NCI-H2196 treated with DMSO at 0.1 percent for 48 hours (cell line): ENCODE data around the gene CAPNS1.
A peak's percentile ranks its signal among the peaks of the same experiment; 100 is the strongest.
"Not testable (repeated sequence)": the region's sequence is repeated elsewhere in the genome, so short reads cannot be mapped to it uniquely, and the experiment has no call there.

ENCODE experiments used
- DNase-seq: peaks from one replicate; lab custom pipeline; 2025; ENCODE audit not compliant: unreplicated experiment; lab: John Stamatoyannopoulos, UW

Gene CAPNS1

DNA sequence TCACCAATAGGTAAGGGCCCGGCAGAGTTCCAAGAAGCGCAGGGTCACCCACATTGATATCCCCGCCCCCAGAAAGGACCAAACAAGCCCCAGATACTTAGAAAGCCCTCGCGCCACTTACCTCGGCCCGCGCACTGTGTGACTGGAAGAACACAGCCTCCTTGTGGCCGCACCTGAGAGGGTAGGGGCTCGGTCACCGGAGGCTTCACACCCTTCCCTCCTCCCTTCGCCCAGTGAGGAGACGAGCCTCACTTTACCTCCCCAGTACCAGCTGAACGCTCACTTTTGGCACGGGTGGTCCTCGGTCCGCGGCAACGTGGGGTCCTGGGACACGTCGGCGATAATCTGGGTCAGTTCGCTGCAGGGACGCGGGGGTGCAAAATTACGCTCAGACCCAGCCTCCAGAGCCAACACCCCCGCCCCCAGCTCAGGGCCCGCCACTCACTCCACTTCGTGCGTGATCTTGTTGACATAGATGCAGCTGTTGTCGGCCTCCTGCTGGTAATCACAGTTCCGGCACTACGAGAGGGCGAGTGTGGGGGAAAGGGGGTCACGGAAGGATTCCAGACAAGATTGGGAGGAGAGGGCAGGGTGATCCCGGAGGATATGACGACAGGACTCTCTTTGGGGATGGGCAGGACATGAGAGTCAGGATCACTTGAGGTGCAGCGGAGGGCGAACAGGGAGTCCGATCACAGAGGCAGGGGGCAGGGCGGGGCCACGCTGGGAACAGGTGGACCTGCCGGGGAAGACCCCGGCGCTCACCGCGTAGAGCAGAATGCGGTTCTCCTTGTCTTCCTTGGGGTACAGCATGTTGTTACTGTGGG is 25.8 kb upstream of the CAPNS1 start:
- DNase-seq, result no peak

DNA sequence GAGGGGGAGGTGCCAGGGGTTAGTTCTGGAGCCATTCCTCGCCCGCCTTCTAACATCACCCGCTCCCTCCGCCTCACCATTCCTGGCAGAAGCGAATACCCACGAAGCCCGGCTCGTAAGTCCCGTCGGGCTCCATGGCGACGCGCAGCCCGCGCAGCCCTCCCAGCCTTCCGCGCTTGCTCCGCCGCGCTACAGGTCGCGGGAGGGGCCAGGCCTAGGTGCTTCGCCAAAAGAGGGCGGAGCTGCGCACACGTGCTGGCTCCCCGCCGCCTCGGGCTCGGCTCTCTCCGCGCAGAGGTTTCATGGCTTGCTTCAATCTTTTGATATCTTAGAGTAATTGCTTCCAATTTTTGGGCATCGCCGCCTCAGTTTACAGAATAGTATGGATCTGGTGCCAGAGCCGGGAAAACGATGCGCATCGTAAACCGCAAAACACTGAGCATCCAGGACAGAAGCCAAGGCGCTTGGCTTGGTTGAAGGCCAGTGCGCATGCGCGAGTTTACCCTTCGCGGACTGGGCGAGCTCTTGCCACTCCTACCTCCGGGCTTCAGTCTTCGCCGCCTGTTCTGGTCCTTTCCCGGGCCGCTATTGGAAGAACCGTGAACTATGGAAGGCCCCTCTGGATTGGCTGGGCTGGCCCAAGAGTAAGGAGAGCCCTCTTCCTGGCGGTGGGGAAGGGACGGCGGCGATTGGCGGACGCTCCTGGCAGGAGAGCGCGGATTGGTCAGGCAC is 25.0 kb upstream of the CAPNS1 start, which contains the start of gene POLR2I:
Gene POLR2I, minus strand, starts transcription at position 155 of the 732 bp plus-strand sequence. Its CDS starts 19 bp downstream, at position 136.
- peak; percentile 100 for DNase-seq

DNA sequence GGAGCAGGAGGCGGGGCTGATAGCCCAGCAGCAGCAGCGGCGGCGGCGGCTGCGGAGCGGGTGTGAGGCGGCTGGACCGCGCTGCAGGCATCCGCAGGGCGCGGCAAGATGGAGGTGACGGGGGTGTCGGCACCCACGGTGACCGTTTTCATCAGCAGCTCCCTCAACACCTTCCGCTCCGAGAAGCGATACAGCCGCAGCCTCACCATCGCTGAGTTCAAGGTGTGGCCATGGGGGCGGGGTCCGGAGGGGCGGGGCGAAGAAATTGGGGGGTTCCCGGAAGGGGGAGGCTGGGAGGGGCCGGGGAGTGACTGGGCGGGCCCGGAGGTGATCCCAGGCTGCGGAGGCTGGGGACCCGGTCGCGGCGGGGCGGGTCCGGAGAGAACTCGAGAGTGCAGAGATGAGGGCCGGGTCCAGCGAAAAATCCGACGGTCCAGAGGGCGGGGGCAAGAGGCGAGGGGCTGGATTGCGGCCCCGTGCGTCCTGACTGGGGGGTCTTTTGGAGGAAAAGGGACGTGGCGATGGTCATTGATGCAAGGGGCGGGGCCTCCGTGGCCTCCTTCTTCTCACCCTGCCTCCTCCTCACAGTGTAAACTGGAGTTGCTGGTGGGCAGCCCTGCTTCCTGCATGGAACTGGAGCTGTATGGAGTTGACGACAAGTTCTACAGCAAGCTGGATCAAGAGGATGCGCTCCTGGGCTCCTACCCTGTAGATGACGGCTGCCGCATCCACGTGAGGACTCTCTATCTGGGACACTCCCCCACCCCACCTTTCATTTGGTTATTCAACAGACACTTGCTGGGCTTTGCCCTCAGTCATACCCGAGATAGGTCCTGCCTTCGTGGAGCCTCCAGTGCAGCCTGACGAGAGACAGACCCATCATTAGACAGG is 24.2 kb upstream of the CAPNS1 start, which contains the start of gene TBCB:
Gene TBCB, plus strand, starts transcription at position 16 of the 891 bp plus-strand sequence. Its CDS starts 93 bp downstream, at position 109.
- DNase-seq, result no peak

DNA sequence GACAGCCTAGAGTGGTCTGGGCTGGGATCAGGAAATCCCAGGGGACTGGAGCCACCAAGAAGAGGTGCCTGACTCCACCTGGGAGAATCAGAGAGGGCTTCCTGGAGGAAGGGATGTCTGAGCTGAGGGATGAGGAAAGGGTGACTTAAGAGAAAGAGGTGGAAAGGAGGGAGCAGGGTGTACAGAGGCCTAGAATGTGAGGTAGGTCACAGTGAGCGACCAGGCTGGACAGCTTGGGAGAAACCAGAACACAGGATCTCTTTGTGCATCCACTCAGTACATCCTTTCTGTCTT is 23.6 kb upstream of the CAPNS1 start:
- no peak for DNase-seq

GRCh38 chr19:36120092-36120983 is 19.5 kb upstream of the CAPNS1 start:
- no peak for DNase-seq

DNA sequence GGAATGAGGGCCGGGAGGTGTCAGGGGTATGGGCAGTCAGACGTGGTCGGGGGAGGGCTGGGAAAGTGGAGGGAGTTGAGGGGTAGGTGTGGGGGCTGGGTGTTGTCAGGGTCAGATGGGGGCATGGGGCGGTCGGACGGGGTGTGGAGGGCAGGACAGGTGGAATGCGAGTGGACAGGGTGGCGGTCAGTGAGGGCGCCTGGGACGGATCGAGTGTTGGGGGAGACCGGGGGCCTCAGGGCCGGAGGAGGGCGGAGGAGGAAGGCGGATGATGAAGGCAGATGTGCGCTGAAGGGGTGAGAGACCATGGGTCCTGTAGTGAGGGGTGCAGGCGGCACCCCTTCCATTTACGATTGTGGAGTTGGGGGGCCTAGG is 18.9 kb upstream of the CAPNS1 start:
- DNase-seq, result no peak

DNA sequence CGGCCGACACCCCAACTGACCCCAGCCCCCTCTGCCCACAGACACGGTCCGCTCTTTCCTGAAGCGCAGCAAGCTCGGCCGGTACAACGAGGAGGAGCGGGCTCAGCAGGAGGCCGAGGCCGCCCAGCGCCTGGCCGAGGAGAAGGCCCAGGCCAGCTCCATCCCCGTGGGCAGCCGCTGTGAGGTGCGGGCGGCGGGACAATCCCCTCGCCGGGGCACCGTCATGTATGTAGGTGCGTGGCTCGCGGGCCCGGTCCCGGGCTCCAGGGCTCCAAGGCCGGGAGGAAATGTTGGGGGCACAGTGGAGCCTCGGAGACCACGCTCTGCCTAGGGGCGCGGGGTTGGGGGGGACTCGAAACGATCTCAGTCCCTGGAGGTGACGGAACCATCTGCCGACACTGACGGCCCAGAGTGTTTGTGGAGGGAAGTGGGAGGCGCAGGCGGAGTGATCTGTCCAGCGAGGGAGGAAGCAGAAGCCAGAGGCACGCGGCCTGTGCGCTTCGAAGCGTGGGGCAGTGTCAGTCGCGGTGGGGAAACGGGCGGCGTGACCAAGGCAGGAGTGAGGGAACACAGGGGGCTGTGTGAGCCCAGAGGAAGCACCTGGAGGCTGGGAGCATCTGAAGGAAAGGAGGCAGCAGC is 18.3 kb upstream of the CAPNS1 start:
- no peak for DNase-seq

DNA sequence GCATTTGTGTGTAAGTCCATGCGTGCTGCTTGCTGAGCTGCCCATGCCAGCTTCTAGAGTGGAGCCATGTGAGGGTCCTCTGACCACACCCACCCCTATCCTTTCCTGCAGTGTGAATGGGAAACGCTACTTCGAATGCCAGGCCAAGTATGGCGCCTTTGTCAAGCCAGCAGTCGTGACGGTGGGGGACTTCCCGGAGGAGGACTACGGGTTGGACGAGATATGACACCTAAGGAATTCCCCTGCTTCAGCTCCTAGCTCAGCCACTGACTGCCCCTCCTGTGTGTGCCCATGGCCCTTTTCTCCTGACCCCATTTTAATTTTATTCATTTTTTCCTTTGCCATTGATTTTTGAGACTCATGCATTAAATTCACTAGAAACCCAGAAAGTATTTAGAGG is 14.3 kb upstream of the CAPNS1 start:
- no peak for DNase-seq

DNA sequence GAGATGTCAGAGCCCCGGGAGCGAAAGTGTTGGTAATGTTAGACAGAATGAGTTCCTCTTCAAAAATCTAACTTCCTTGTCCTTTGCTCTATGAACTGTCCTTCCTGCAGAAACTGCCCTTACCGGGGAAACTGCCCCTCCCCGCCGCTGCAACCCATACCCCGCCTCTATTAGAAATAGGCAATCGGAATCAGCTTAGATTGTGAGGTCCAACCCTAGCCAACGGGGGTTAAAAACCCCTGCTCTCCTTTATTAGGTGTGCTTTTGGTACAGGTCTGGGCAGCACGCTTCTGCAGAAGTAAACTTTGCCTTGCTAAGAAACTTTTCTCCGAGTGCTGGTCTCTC is 11.5 kb upstream of the CAPNS1 start:
- no peak for DNase-seq

DNA sequence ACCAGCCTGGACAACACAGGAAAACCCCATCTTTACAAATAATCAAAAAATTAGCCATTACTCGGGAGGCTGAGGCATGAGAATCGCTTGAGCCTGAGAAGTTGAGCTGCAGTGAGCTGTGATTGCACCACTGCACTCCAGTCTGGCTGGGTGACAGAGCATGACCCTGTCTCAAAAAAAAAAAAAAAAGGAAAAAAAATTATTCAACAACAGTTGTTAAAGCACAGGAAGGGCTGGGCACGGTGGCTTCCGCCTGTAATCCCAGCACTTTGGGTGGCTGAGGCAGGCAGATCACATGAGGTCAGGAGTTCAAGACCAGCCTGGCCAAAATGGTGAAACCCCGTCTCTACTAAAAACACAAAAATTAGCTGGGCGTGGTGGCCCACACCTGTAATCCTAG is 8.6 kb upstream of the CAPNS1 start:
- not testable (repeated sequence) for DNase-seq

DNA sequence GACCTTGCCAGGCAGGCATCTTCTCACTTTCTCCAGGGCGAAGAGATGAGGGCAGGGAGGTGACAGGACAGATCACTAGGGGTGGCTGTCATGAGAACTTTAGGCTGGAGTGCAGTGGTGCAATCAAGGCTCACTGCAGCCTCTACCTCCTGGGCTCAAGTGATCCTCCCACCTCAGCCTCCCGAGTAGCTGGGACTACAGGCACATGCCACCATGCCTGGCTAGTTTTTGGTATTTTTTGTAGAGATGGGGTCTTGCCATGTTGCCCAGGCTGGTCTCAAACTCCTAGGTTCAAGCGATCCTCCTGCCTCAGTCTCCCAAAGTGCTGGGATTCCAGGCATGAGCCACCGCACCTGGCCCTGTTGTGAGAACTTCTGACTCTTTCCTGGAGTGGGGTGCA is 5.0 kb upstream of the CAPNS1 start:
- DNase-seq, result not testable (repeated sequence)

GRCh38 chr19:36136964-36137686 is 2.7 kb upstream of the CAPNS1 start:
- peak; percentile 98 for DNase-seq

DNA sequence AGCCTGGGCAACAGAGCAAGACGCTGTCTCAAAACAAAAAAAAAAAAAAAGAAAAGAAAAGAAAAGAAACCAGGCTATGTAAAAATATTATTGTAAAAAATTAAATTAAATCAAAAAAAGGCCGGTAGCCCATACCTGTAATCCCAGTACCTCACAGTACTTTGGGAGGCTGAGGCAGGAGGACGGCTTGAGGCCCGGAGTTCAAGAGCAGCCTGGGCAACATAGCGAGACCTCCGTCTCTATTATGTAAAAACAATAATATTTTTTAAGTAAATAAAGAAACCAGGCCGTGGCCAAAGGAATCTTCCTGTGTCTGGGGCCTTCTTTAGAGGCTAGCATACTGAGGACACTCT is 770 bp upstream of the CAPNS1 start:
- no peak for DNase-seq

DNA sequence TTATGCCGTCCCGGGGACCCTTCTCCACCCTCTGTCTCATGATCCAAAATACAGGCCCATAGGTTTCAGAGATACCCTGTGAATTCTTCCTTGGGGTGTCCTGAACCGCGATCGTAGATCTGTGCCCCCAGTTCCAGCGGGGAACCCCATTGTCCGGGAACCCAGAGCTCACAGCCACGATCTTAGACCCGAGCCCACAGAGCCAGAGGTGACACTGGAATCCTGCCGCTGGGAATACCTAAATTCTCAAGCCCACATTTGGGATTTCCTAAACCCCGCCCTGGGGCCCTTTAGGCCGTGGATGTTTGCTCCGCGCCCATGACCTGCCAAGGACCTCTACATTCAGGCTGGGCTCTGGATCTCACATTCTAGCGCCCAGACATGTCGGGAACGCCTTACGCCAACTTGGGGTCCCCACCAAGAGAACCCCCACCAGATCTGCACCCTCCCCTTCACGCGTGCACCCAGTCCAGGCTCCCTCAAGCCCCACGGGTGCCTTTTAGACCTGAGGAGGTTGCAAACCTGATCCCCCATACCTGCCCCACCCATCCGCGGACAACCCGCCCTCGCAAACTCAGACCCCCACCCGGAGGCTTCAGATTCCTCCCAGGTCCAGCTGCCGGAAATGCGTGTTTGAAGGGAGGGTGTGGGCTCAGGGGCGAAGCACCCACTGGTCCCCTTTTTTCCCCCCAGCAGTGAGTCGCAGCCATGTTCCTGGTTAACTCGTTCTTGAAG is 605 bp downstream of the CAPNS1 start:
- peak; percentile 66 for DNase-seq

DNA sequence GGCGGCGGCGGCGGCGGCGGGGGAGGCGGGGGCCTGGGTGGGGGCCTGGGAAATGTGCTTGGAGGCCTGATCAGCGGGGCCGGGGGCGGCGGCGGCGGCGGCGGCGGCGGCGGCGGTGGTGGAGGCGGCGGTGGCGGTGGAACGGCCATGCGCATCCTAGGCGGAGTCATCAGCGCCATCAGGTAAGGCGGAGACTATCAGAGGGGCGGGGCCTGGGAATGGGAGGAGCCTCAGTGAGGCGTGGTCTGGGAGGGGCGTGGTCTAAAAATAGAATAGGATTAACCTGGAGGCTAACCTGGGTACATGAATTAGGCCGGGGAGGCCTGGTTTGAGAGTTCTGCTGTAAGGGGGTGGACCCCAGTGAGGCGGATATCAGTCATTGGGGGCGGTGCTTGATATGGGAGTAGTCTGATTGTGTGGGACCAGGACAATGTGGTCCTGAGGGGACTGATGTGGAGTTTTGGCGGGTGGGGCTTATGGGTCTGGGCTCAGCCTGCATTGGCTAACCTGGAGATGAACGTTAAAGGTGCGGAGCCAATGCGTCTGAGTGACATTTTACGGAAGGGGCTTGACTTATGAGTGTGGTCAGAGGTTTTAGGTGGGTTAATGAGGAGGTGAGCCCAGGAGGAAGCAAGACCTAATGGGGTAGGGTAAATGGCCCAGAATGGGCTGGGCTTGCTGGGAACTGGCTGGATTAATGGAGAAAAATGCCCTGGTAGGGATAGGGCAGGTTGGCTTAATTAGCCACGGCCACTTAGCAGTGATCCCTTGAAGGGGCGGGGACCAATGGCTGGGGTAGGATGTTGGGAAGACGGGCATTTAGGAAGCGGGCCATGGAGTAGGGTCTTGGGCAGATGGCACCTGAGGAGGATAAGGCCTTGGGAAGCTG is 1.4 kb downstream of the CAPNS1 start:
- peak; percentile 71 for DNase-seq

DNA sequence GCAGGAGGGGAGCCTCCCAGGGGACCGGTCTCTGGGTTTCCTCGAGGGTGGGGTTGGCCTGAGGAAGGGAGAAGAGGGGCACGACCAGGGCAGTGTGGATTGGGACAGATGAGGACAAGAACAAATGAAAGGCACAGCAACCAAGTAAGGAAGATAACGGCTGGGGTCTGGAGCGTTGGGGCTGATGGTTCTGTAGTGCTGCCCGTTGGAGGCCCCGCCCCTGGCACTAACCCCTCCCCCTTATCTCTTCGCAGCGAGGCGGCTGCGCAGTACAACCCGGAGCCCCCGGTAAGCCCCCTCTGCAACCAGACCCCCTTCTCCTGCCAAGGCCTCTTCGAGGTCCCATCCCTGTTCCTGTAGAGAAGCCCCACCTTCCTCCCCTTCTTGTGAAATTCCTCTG is 2.2 kb downstream of the CAPNS1 start:
- DNase-seq, result no peak

- no peak for DNase-seq
Measured at GRCh38 chr19:36142496-36142895, 2.6 kb downstream of the CAPNS1 start.

DNA sequence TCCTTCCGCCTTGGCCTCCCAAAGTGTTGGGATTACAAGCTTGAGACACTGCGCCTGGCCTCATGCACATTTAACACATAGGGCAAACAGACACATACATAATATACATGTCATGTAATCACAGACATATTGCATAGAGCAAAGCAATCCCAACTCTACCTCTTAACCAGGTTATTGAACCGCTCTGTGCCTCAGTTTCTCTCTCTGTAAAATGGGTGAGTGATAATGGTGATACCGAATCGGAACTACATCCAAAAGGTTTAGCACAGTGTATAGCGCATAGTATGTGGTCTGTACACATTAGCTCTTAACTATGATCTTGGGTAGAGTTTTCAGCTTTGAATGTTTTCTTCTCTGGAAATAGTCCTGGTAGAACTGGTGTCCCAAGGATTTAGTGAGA is 4.8 kb downstream of the CAPNS1 start:
- DNase-seq, result no peak
